HepG2 (cell line): ENCODE data around the gene ZNF530. TPM values are rescaled to one million over a fixed set of nuclear protein-coding genes. Genes with fewer than 3 reads are reported as not detected.

Source experiments
- DMTF1 ChIP-seq: sonication (generic); formaldehyde crosslinking; IDR thresholded peaks from 2 replicates; pipeline ENCODE4 v1.4.0; 2020; ENCODE audit warnings: mild to moderate bottlenecking, missing genetic modification reagents
- FOXA1 ChIP-seq, 2 experiments: fragments of 450-650 bp in 1 of 2; sonication (generic) in 1 of 2; formaldehyde crosslinking in 1 of 2; IDR thresholded peaks; 2 replicates each; pipeline versions ENCODE4 v1.4.0 to v1.6.1; 2016 to 2020; ENCODE audit warnings: missing genetic modification reagents in 1 of 2
- HMGXB4 ChIP-seq, 2 experiments: sonication (generic) in 1 of 2; formaldehyde crosslinking in 1 of 2; IDR thresholded peaks; 2 replicates each; pipeline versions ENCODE4 v1.4.0 to v1.6.1; 2018 to 2020; ENCODE audit warnings: missing genetic modification reagents in 2 of 2, borderline replicate concordance in 1 of 2, low read depth in 1 of 2, mild to moderate bottlenecking in 1 of 2, missing biosample characterization in 1 of 2
- KLF6 ChIP-seq: IDR thresholded peaks from 2 replicates; pipeline ENCODE4 v1.8.0; 2016; ENCODE audit warnings: missing biosample characterization, missing genetic modification reagents
- LRRFIP1 ChIP-seq: sonication (generic); formaldehyde crosslinking; conservative IDR thresholded peaks from 2 replicates; pipeline ENCODE4 v1.4.0; 2020; ENCODE audit warnings: missing genetic modification reagents
- NFATC3 ChIP-seq: sonication (generic); formaldehyde crosslinking; IDR thresholded peaks from 2 replicates; pipeline ENCODE4 v1.5.1; 2020; ENCODE audit warnings: mild to moderate bottlenecking, missing genetic modification reagents
- TFE3 ChIP-seq: IDR thresholded peaks from 2 replicates; pipeline ENCODE4 v1.6.1; 2016
- XRCC5 ChIP-seq: fragments of 200-400 bp; formaldehyde crosslinking; optimal IDR thresholded peaks from 2 replicates; pipeline ENCODE3; 2017; ENCODE audit warnings: mild to moderate bottlenecking, low read length
- ZBTB46 ChIP-seq: sonication (generic); formaldehyde crosslinking; IDR thresholded peaks from 2 replicates; pipeline ENCODE4 v1.4.0; 2020; ENCODE audit warnings: mild to moderate bottlenecking, missing genetic modification reagents, borderline replicate concordance
- ZNF138 ChIP-seq: sonication (generic); formaldehyde crosslinking; IDR thresholded peaks from 2 replicates; pipeline ENCODE4 v1.5.0; 2020; ENCODE audit warnings: mild to moderate bottlenecking, low read depth, missing genetic modification reagents
- ZNF441 ChIP-seq: sonication (generic); formaldehyde crosslinking; IDR thresholded peaks from 2 replicates; pipeline ENCODE4 v1.7.0; 2021; ENCODE audit warnings: missing genetic modification reagents, borderline replicate concordance
- ZNF558 ChIP-seq: sonication (generic); formaldehyde crosslinking; IDR thresholded peaks from 2 replicates; pipeline ENCODE4 v1.9.0; 2022; ENCODE audit warnings: mild to moderate bottlenecking, missing genetic modification reagents, borderline replicate concordance
- polyA plus RNA-seq, 8 experiments: library from polyadenylated mRNA; depleted of rRNA in 3 of 8; stranded (reverse) in 7 of 8; unstranded in 1 of 8; fragments of >200 nt; fragmentation: Illumina TruSeq in 4 of 8; extraction: Trizol in 4 of 8; gene quantifications; 2 replicates each; pipeline versions ENCODE4 v1.2.1 to v1.2.3, GENCODE V29; 2011 to 2016; ENCODE audit warnings: low read depth in 4 of 8, missing spikeins in 1 of 8, mixed read lengths in 1 of 8; ENCODE audit not compliant: insufficient read depth in 1 of 8
- total RNA-seq, 5 experiments: library from RNA; depleted of rRNA; stranded (reverse); fragments of >200 nt; fragmentation: Illumina TruSeq; extraction: Trizol; gene quantifications; 2 replicates each; pipeline ENCODE4 v1.2.3, GENCODE V29; 2016; ENCODE audit warnings: low read depth in 1 of 5

ZNF530 gene
- total and polyA plus RNA-seq, 2 of the 13 experiments (the other 11 are each of a cell fraction or from before 2014, with no cell fraction given) = 1.1 to 7.8 TPM

- TF ChIP-seq TFE3 (CRISPR knock-in tag) (peak; percentile 41; the same call in 1 of the 2 replicates), ZNF441 (CRISPR knock-in tag) (no peak), XRCC5 (no peak), LRRFIP1 (no peak), HMGXB4 (CRISPR knock-in tag; IDR thresholded peaks at IDR 0.05; ENCODE audit: borderline replicate concordance in 1 of 2, low read depth in 1 of 2) (peak; percentile 26 to 45; a peak in 1 of 4 replicates), ZNF138 (CRISPR knock-in tag) (no peak), ZBTB46 (CRISPR knock-in tag) (no peak), FOXA1 (IDR thresholded peaks at IDR 0.05) (no peak), FOXA1 (CRISPR knock-in tag; IDR thresholded peaks at IDR 0.05) (no peak; the same call in 1 of the 2 replicates), ZNF558 (CRISPR knock-in tag) (no peak), KLF6 (CRISPR knock-in tag) (no peak), DMTF1 (CRISPR knock-in tag) (no peak), NFATC3 (CRISPR knock-in tag) (0 out of 2 replicates have a peak, but pooled peaks have one; percentile 69)
Measured at GRCh38 chr19:57599761-57600383, at the start of gene ZNF530 (continued).
